ENCODE measurements around the gene ANXA11. TPM values are rescaled to one million over a fixed set of nuclear protein-coding genes. Genes with fewer than 3 reads are reported as not detected.
"Not testable (repeated sequence)": the region's sequence is repeated elsewhere in the genome, so short reads cannot be mapped to it uniquely, and the experiment has no call there.

The ANXA11 gene
- polyA plus RNA-seq, 2 of the 4 experiments (the other 2 are of a cell fraction): 92.6 to 119 TPM

GRCh38 chr10:80133687-80134086 lies 71.7 kb downstream of the ANXA11 start:
- H3K27ac ChIP-seq; H3K4me2 ChIP-seq; ATAC-seq; H3K4me3 ChIP-seq; POLR2A ChIA-PET; DNase-seq (ENCODE audit: low read depth in 1 of 2, low spot score in 1 of 2); H3K4me1 ChIP-seq; H3K9me3 ChIP-seq; FAIRE-seq: not testable (repeated sequence)
- CTCF ChIA-PET: interaction anchor here (0.6 to 4.7 kb wide), 3 partner anchors 10 to 26 kb away, joined by 3 to 27 read pairs (median 3); no protein-coding TSS in a partner anchor
- 93% methylated on average over 9 of the region's 9 CpGs for WGBS (ENCODE audit: missing lambda C conversion rate)

- FAIRE-seq (no peak), DNase-seq (ENCODE audit: low read depth in 1 of 2, low spot score in 1 of 2) (no peak), ATAC-seq (no peak)
- Histone ChIP-seq H3K4me3 (peak overlapping the region; percentile 50; the same call in 2 of the 3 replicates), H3K9me3 (no peaks in the 10 kb centered on the region), H3K27ac (no peak overlapping the region), H3K4me1 (0 out of 3 replicates have a peak, but pooled peaks cover 9% of the 10 kb centered on the region), H3K4me2 (peak overlapping the region; percentile 90)
- no peak for TF ChIP-seq BCL3 (IDR thresholded peaks at IDR 0.05)
- no peak for TF ChIP-seq GATA3 (IDR thresholded peaks at IDR 0.05; ENCODE audit: borderline replicate concordance)
- TF ChIP-seq RAD21 (conservative IDR thresholded peaks at IDR 0.05 in 1 of 2, IDR thresholded peaks at IDR 0.05 in 1 of 2): no peak
- TF ChIP-seq ELK1 (IDR thresholded peaks at IDR 0.05; ENCODE audit: low read depth, low read length): no peak
- ChIA-PET CTCF (interaction anchor here (0.6 to 4.7 kb wide), 3 partner anchors 10 to 51 kb away, joined by 3 to 27 read pairs (median 3); no protein-coding TSS in a partner anchor), POLR2A (no interaction called here)
- 67% methylated on average over 6 of the region's 6 CpGs for WGBS (ENCODE audit: missing lambda C conversion rate)
These were observed 72.1 kb downstream of the ANXA11 start for GRCh38 chr10:80133206-80133605.

- WGBS (ENCODE audit: missing lambda C conversion rate): 13% methylated on average over 34 of the region's 58 CpGs
- CTCF ChIA-PET: interaction anchor here (0.6 to 4.7 kb wide), 4 partner anchors 11 to 128 kb away, joined by 3 to 27 read pairs (median 3); no protein-coding TSS in a partner anchor
- DNase-seq (ENCODE audit: low read depth in 1 of 2, low spot score in 1 of 2): peak in 1 of 2 experiments; percentile 18
- H3K27ac ChIP-seq: peak within 1 kb of the TSS; percentile 12 to 67; a peak in 5 of 6 replicates
- 0 out of 3 replicates have a peak, but pooled peaks cover 9% of the 10 kb centered on the region for H3K4me1 ChIP-seq
- FAIRE-seq: no peak
- peak within 1 kb of the TSS; percentile 50 for H3K4me3 ChIP-seq
- peak; percentile 78 to 90 for ATAC-seq
- POLR2A ChIA-PET: no interaction called here
- peak within 1 kb of the TSS; percentile 90 for H3K4me2 ChIP-seq
- TF ChIP-seq HOXB5 (CRISPR knock-in tag; IDR thresholded peaks at IDR 0.05): no peak
- no peak for TF ChIP-seq HMGXB4 (CRISPR knock-in tag; IDR thresholded peaks at IDR 0.05; ENCODE audit: borderline replicate concordance)
- TF ChIP-seq KDM5A (IDR thresholded peaks at IDR 0.05): no peak
- no peak for TF ChIP-seq RCOR1 (IDR thresholded peaks at IDR 0.05; ENCODE audit: low read depth, low read length)
- no peak for TF ChIP-seq CTCF (IDR thresholded peaks at IDR 0.05)
- TF ChIP-seq RNF2 (IDR thresholded peaks at IDR 0.05; ENCODE audit: borderline replicate concordance, low read depth): no peak
- no peak for TF ChIP-seq HEYL (CRISPR knock-in tag; IDR thresholded peaks at IDR 0.05)
- TF ChIP-seq ZFP36 (IDR thresholded peaks at IDR 0.05; ENCODE audit: borderline replicate concordance, partially characterized antibody): no peak
- TF ChIP-seq CEBPB (IDR thresholded peaks at IDR 0.05): no peak
- no peak for TF ChIP-seq HOXB13 (CRISPR knock-in tag; IDR thresholded peaks at IDR 0.05; ENCODE audit: low read depth)
- no peak for TF ChIP-seq ZC3H11A (IDR thresholded peaks at IDR 0.05)
- H3K9me3 ChIP-seq: no peaks in the 10 kb centered on the region
These were observed 72.8 kb downstream of the ANXA11 start, which contains the start of gene PLAC9 for GRCh38 chr10:80132299-80133139. PLAC9 (plus strand) TSS chr10:80132730; CDS start chr10:80132763, 33 bp downstream.

Measured in A549 (cell line).